IMR-90 (cell line): ENCODE results near the gene FAM131C. TPM values are rescaled to one million over a fixed set of nuclear protein-coding genes. Genes with fewer than 3 reads are reported as not detected.
A peak's percentile ranks its signal among the peaks of the same experiment; 100 is the strongest.

Experiments used
- ATAC-seq: fragments of 200-7000 bp; cut with Tn5 transposase; 2 replicates; pipeline ENCODE4 v1.9.1; 2020; ENCODE audit warnings: low read depth, mild to moderate bottlenecking, moderate library complexity
- Bru-seq: library from RNA; stranded (reverse); fragments of 400-500 nt; gene quantifications from one replicate; lab custom pipeline; 2021; lab: Mats Ljungman, UMichigan
- BruChase-seq, 2 experiments: library from RNA; stranded (reverse); fragments of 400-500 nt; gene quantifications; one replicate each; lab custom pipeline; 2021; lab: Mats Ljungman, UMichigan
- BruUV-seq: library from RNA; stranded (reverse); fragments of 400-500 nt; replicated peaks from 2 replicates; lab custom pipeline; 2021; lab: Mats Ljungman, UMichigan
- CTCF ChIA-PET: fragments of 300-600 bp; formaldehyde crosslinking; extraction: SDS; loops from one replicate; lab custom pipeline; 2021; ENCODE audit warnings: antibody characterized with exemption; lab: Yijun Ruan, JAX
- POLR2A ChIA-PET: fragments of 300-600 bp; sonication (Branson Sonifier 250); formaldehyde crosslinking; loops from one replicate; lab custom pipeline; 2022; ENCODE audit warnings: antibody characterized with exemption; ENCODE audit not compliant: unreplicated experiment; lab: Charles Lee
- DNase-seq: peaks from one replicate; pipeline ENCODE4 v3.0.0; 2013
- H2AFZ ChIP-seq: replicated peaks from 2 replicates; pipeline ENCODE3; 2013; ENCODE audit warnings: low read length, mild to moderate bottlenecking; ENCODE audit not compliant: poor library complexity
- H2AK5ac ChIP-seq: 2 replicates; pipeline ENCODE4 v1.6.1; 2013; ENCODE audit warnings: low read depth, low read length, inconsistent platforms
- H2AK9ac ChIP-seq: replicated peaks from 2 replicates; pipeline ENCODE3; 2013; ENCODE audit warnings: mild to moderate bottlenecking, low read depth, low read length, moderate library complexity; ENCODE audit not compliant: poor library complexity
- H2BK120ac ChIP-seq: 2 replicates; pipeline ENCODE4 v1.6.1; 2013; ENCODE audit warnings: low read depth, low read length, inconsistent platforms
- H2BK15ac ChIP-seq: 3 replicates; pipeline ENCODE4 v1.6.1; 2013; ENCODE audit warnings: low read depth, low read length, inconsistent platforms
- H2BK20ac ChIP-seq: 2 replicates; pipeline ENCODE4 v1.6.1; 2013; ENCODE audit warnings: low read depth, mild to moderate bottlenecking, inconsistent platforms, low read length, moderate library complexity
- H2BK5ac ChIP-seq: 2 replicates; pipeline ENCODE4 v1.6.1; 2013; ENCODE audit warnings: mild to moderate bottlenecking, low read depth, low read length, inconsistent platforms; ENCODE audit not compliant: poor library complexity, severe bottlenecking
- H3K14ac ChIP-seq: replicated peaks from 2 replicates; pipeline ENCODE4 v1.6.1; 2013; ENCODE audit warnings: low read depth, low read length, inconsistent platforms
- H3K18ac ChIP-seq: 2 replicates; pipeline ENCODE4 v1.6.1; 2013; ENCODE audit warnings: low read depth, low read length, control low read depth
- H3K23ac ChIP-seq: 2 replicates; pipeline ENCODE4 v1.6.1; 2013; ENCODE audit warnings: low read depth, low read length, inconsistent platforms
- H3K27ac ChIP-seq: 2 replicates; pipeline ENCODE4 v1.5.1; 2013; ENCODE audit warnings: mild to moderate bottlenecking, control low read depth, low read length; ENCODE audit not compliant: insufficient read depth
- H3K27me3 ChIP-seq: 2 replicates; pipeline ENCODE4 v1.6.1; 2013; ENCODE audit warnings: low read length; ENCODE audit not compliant: control insufficient read depth, insufficient read depth
- H3K36me3 ChIP-seq: 2 replicates; pipeline ENCODE4 v1.6.1; 2013; ENCODE audit warnings: low read length, mixed read lengths; ENCODE audit not compliant: control insufficient read depth, insufficient read depth
- H3K4ac ChIP-seq: 2 replicates; pipeline ENCODE4 v1.6.1; 2013; ENCODE audit warnings: low read depth, low read length, inconsistent platforms
- H3K4me1 ChIP-seq: 2 replicates; pipeline ENCODE4 v1.6.1; 2013; ENCODE audit warnings: low read length, mixed read lengths; ENCODE audit not compliant: control insufficient read depth, insufficient read depth
- H3K4me2 ChIP-seq: 2 replicates; pipeline ENCODE4 v1.6.1; 2013; ENCODE audit warnings: low read depth, mild to moderate bottlenecking, control low read depth, low read length, moderate library complexity
- H3K4me3 ChIP-seq: 2 replicates; pipeline ENCODE4 v1.5.1; 2013; ENCODE audit warnings: low read depth, mild to moderate bottlenecking, control low read depth, low read length, moderate library complexity; ENCODE audit not compliant: insufficient read depth
- H3K56ac ChIP-seq: 2 replicates; pipeline ENCODE4 v1.6.1; 2013; ENCODE audit warnings: low read length, inconsistent platforms; ENCODE audit not compliant: insufficient read depth; ENCODE audit errors: extremely low read depth
- H3K79me1 ChIP-seq, 2 experiments: 2 replicates each; pipeline ENCODE4 v1.6.1; 2013; ENCODE audit warnings: low read length in 2 of 2, inconsistent platforms in 1 of 2, low read depth in 1 of 2
- H3K9ac ChIP-seq: 2 replicates; pipeline ENCODE4 v1.6.1; 2013; ENCODE audit warnings: low read depth, low read length, control low read depth
- H3K9me1 ChIP-seq: 2 replicates; pipeline ENCODE4 v1.6.1; 2013; ENCODE audit warnings: low read length, inconsistent platforms; ENCODE audit not compliant: insufficient read depth
- H3K9me3 ChIP-seq: 2 replicates; pipeline ENCODE4 v1.6.1; 2013; ENCODE audit warnings: low read length; ENCODE audit not compliant: control insufficient read depth, insufficient read depth
- H4K20me1 ChIP-seq: 2 replicates; pipeline ENCODE4 v1.6.1; 2013; ENCODE audit warnings: low read length, inconsistent platforms; ENCODE audit not compliant: insufficient read depth
- H4K5ac ChIP-seq: 2 replicates; pipeline ENCODE4 v1.6.1; 2013; ENCODE audit warnings: mild to moderate bottlenecking, low read depth, low read length, control low read depth
- H4K8ac ChIP-seq, 2 experiments: 2 replicates each; pipeline ENCODE4 v1.6.1; 2013; ENCODE audit warnings: low read depth in 2 of 2, low read length in 2 of 2, control low read depth in 1 of 2, inconsistent platforms in 1 of 2
- H4K91ac ChIP-seq: 2 replicates; pipeline ENCODE4 v1.6.1; 2013; ENCODE audit warnings: low read depth, low read length, inconsistent platforms; ENCODE audit not compliant: insufficient read depth
- BHLHE40 ChIP-seq: fragments of 150-350 bp; IDR thresholded peaks from 2 replicates; pipeline ENCODE4 v1.6.1; 2016; ENCODE audit warnings: mild to moderate bottlenecking, low read depth, low read length
- CEBPB ChIP-seq: IDR thresholded peaks from 2 replicates; pipeline ENCODE4 v1.6.1; 2012; ENCODE audit warnings: low read depth, low read length, improper control_type of control experiment
- CHD1 ChIP-seq: IDR thresholded peaks from 2 replicates; pipeline ENCODE4 v1.6.1; 2012; ENCODE audit warnings: low read depth, low read length, improper control_type of control experiment
- CTCF ChIP-seq: conservative IDR thresholded peaks from 2 replicates; pipeline ENCODE4 v1.5.1; 2012; ENCODE audit warnings: mild to moderate bottlenecking, low read depth, low read length, improper control_type of control experiment
- ELK1 ChIP-seq: fragments of 150-350 bp; IDR thresholded peaks from 2 replicates; pipeline ENCODE4 v1.6.1; 2016; ENCODE audit warnings: low read depth, mild to moderate bottlenecking, low read length, moderate library complexity, borderline replicate concordance
- FOS ChIP-seq: fragments of 150-350 bp; IDR thresholded peaks from 2 replicates; pipeline ENCODE4 v1.6.1; 2016; ENCODE audit warnings: low read depth, low read length
- MAFK ChIP-seq: IDR thresholded peaks from 2 replicates; pipeline ENCODE4 v1.6.1; 2012; ENCODE audit warnings: low read depth, low read length, improper control_type of control experiment
- MAZ ChIP-seq: IDR thresholded peaks from 2 replicates; pipeline ENCODE4 v1.6.1; 2012; ENCODE audit warnings: low read depth, mild to moderate bottlenecking, low read length, improper control_type of control experiment, moderate library complexity, borderline replicate concordance
- MXI1 ChIP-seq: IDR thresholded peaks from 2 replicates; pipeline ENCODE4 v1.6.1; 2012; ENCODE audit warnings: low read depth, mild to moderate bottlenecking, low read length, moderate library complexity, borderline replicate concordance
- NFE2L2 ChIP-seq: fragments of 150-350 bp; IDR thresholded peaks from 2 replicates; pipeline ENCODE4 v1.6.1; 2016; ENCODE audit warnings: low read depth, mild to moderate bottlenecking, low read length
- POLR2A ChIP-seq: IDR thresholded peaks from 2 replicates; pipeline ENCODE4 v1.6.1; 2012; ENCODE audit warnings: mild to moderate bottlenecking, low read depth, low read length
- RCOR1 ChIP-seq: IDR thresholded peaks from 2 replicates; pipeline ENCODE4 v1.6.1; 2012; ENCODE audit warnings: mild to moderate bottlenecking, low read length, improper control_type of control experiment; ENCODE audit not compliant: insufficient replicate concordance
- RFX5 ChIP-seq: IDR thresholded peaks from 2 replicates; pipeline ENCODE4 v1.8.0; 2012; ENCODE audit warnings: low read depth, mild to moderate bottlenecking, low read length, moderate library complexity
- SMC3 ChIP-seq: fragments of 150-350 bp; IDR thresholded peaks from 2 replicates; pipeline ENCODE4 v1.6.1; 2016; ENCODE audit warnings: low read depth, mild to moderate bottlenecking, antibody characterized with exemption, low read length, moderate library complexity
- WGBS, 2 experiments: methylation state at CpG; one replicate each; pipeline versions ENCODE4 v1.1.5 to v1.1.7; 2013; ENCODE audit warnings: missing lambda C conversion rate in 2 of 2; ENCODE audit not compliant: insufficient read length in 1 of 2; ENCODE audit errors: extremely low coverage in 2 of 2; 5-methylcytosine and 5-hydroxymethylcytosine counted together
- dilution Hi-C: fragments of 300-500 bp; cut with HindIII; formaldehyde crosslinking; loops from one replicate; pipeline ENCODE4 v1.14.3; 2018; ENCODE audit warnings: low sequenced_read_pairs; ENCODE audit not compliant: unreplicated experiment
- in situ Hi-C: fragments of 300-500 bp; cut with MboI; formaldehyde crosslinking; loops from 3 replicates; pipeline ENCODE4 v1.14.3; 2019; ENCODE audit warnings: low sequenced_read_pairs, inconsistent platforms, mixed read lengths
- intact Hi-C: fragments of 100-400 bp; cut with micrococcal nuclease; formaldehyde crosslinking; loops from 2 replicates; pipeline ENCODE4 v1.10.0; 2022
- long read RNA-seq: library from polyadenylated mRNA; unstranded; transcript quantifications from one replicate; pipeline ENCODE4 v2.0.0, GENCODE V29; 2021; ENCODE audit not compliant: unreplicated experiment
- polyA plus RNA-seq, 3 experiments: library from polyadenylated mRNA; depleted of rRNA; stranded (reverse); fragments of >200 nt; gene quantifications; 2 replicates each; pipeline ENCODE4 v1.2.3, GENCODE V29; 2012; ENCODE audit warnings: low replicate concordance in 1 of 3
- total RNA-seq: library from RNA; depleted of rRNA; stranded (reverse); fragments of >200 nt; gene quantifications from 2 replicates; pipeline ENCODE4 v1.2.3, GENCODE V29; 2012; rRNA removed

FAM131C gene
- total RNA-seq (0.18 and 0.28 TPM in 2 replicates), polyA plus RNA-seq (2012; rRNA removed) (0.56 and 1.0 TPM in 2 replicates), Bru-seq, nascent RNA (percentile 22 among the genes with signal in this experiment), BruChase-seq, experiment 1, labeled RNA remaining after a 6-hour chase (percentile 22 among the genes with signal in this experiment), BruChase-seq, experiment 2, labeled RNA remaining after a 2-hour chase (percentile 25 among the genes with signal in this experiment)
- polyA plus RNA-seq (2012; cell fraction: cytosol; rRNA removed) = 0.57 and 1.4 TPM in 2 replicates
- polyA plus RNA-seq (2012; cell fraction: nucleus; rRNA removed; ENCODE audit: low replicate concordance) = 0.32 and 0.89 TPM in 2 replicates
- long read RNA-seq, partial matches to known transcripts = 0 of 1 reads
- long read RNA-seq, other reads (novel, unspliced or antisense) = 0 of 1 reads

- 0% methylated on average over 14 of the region's 54 CpGs; no CpG with 5 or more reads in 1 of the 2 experiments for WGBS, 2 experiments
- H2BK5ac ChIP-seq = no peak within 1 kb of the TSS
- no peak within 1 kb of the TSS for H3K9ac ChIP-seq
- DNase-seq (no peak), ATAC-seq (peak; percentile 85)
- no peak within 1 kb of the TSS for H3K27ac ChIP-seq
- H3K4me2 ChIP-seq = peak within 1 kb of the TSS; percentile 57
- H4K91ac ChIP-seq = no peak within 1 kb of the TSS
- peak within 1 kb of the TSS; percentile 44 for H3K4me3 ChIP-seq
- H3K79me1 ChIP-seq = peaks cover 0 to 6% of the 10 kb centered on the region in 2 experiments; a peak in 2 of 4 replicates
- peak within 1 kb of the TSS; percentile 18; the same call in 1 of the 3 replicates for H2BK15ac ChIP-seq
- H3K23ac ChIP-seq = no peak within 1 kb of the TSS
- no peaks in the 10 kb centered on the region for H3K36me3 ChIP-seq
- no peaks in the 10 kb centered on the region for H4K20me1 ChIP-seq
- no TSS peak for BruUV-seq
- H3K9me3 ChIP-seq = no peaks in the 10 kb centered on the region
- H2BK20ac ChIP-seq = peak within 1 kb of the TSS; percentile 44; the same call in 1 of the 2 replicates
- H2BK120ac ChIP-seq = peak within 1 kb of the TSS; percentile 10
- H4K8ac ChIP-seq = peak within 1 kb of the TSS in 1 of 2 experiments; percentile 44; a peak in 1 of 4 replicates
- intact Hi-C loops (no loop called here), in situ Hi-C loops (no loop called here), dilution Hi-C loops (no loop called here)
- no peak within 1 kb of the TSS for H3K56ac ChIP-seq
- no peak within 1 kb of the TSS for H3K14ac ChIP-seq
- no peak within 1 kb of the TSS for H4K5ac ChIP-seq
- H3K27me3 ChIP-seq = no peaks in the 10 kb centered on the region; the same call in 1 of the 2 replicates
- ChIA-PET POLR2A (no interaction called here), CTCF (interaction anchor here (0.5 to 1.3 kb wide), 5 partner anchors 8 to 366 kb away, joined by 3 to 4 read pairs (median 3); no protein-coding TSS in a partner anchor)
- H3K4ac ChIP-seq = peak within 1 kb of the TSS; percentile 28
- H3K4me1 ChIP-seq = peaks cover 13% of the 10 kb centered on the region
- peak within 1 kb of the TSS; percentile 17 for H2AK9ac ChIP-seq
- H3K18ac ChIP-seq = no peak within 1 kb of the TSS
- H2AFZ ChIP-seq = peak within 1 kb of the TSS; percentile 94
- H3K9me1 ChIP-seq = peaks cover 10% of the 10 kb centered on the region; the same call in 1 of the 2 replicates
- peak within 1 kb of the TSS; percentile 65 for H2AK5ac ChIP-seq
- TF ChIP-seq NFE2L2 (no peak), FOS (no peak), CTCF (peak; percentile 53), ELK1 (no peak), SMC3 (peak; percentile 32; the same call in 1 of the 2 replicates), BHLHE40 (no peak), POLR2A (no peak), MAFK (no peak), MAZ (peak; percentile 91; the same call in 1 of the 2 replicates), RFX5 (no peak), CHD1 (no peak), CEBPB (no peak), RCOR1 (no peak), MXI1 (no peak)
Measured at GRCh38 chr1:16073490-16074119, at the start of gene FAM131C. Gene FAM131C, minus strand, starts transcription at chr1:16073651. Its CDS starts 209 bp downstream, at chr1:16073442.
